Lung (tissue), 12 donors: ENCODE measurements around the gene RAD51D. TPM values are rescaled to one million over a fixed set of nuclear protein-coding genes. Genes with fewer than 3 reads are reported as not detected.
A peak's percentile ranks its signal among the peaks of the same experiment; 100 is the strongest.
"Not testable (repeated sequence)": the region's sequence is repeated elsewhere in the genome, so short reads cannot be mapped to it uniquely, and the experiment has no call there.

Experiments used
- ATAC-seq: fragments of 200-7000 bp; cut with Tn5 transposase; one replicate; pipeline ENCODE4 v1.9.1; 2020; ENCODE audit warnings: moderate number of reproducible peaks; ENCODE audit not compliant: insufficient read depth, low FRiP score
- DNase-seq, 3 donors: peaks; one replicate each; pipeline ENCODE4 v3.0.0-alpha.2; 2013 to 2017
- H3K27ac ChIP-seq, 2 donors: one replicate each; pipeline ENCODE4 v1.5.1; 2013; ENCODE audit warnings: mild to moderate bottlenecking in 2 of 2, moderate library complexity in 2 of 2, control low read depth in 1 of 2, inconsistent platforms in 1 of 2, low read depth in 1 of 2, low read length in 1 of 2
- H3K27me3 ChIP-seq, 3 donors: one replicate each; pipeline ENCODE4 v1.5.1; 2013; ENCODE audit warnings: low read length in 2 of 3; ENCODE audit not compliant: control insufficient read depth in 3 of 3, insufficient read depth in 3 of 3
- H3K36me3 ChIP-seq, 4 donors: one replicate each; pipeline ENCODE4 v1.5.1; 2013; ENCODE audit warnings: low read length in 4 of 4, mild to moderate bottlenecking in 1 of 4, moderate library complexity in 1 of 4; ENCODE audit not compliant: control insufficient read depth in 4 of 4, insufficient read depth in 4 of 4
- H3K4me1 ChIP-seq, 5 donors: one replicate each; pipeline ENCODE4 v1.5.1; 2013; ENCODE audit warnings: low read length in 5 of 5, mild to moderate bottlenecking in 2 of 5, moderate library complexity in 1 of 5; ENCODE audit not compliant: control insufficient read depth in 5 of 5, insufficient read depth in 5 of 5
- H3K4me3 ChIP-seq: one replicate; pipeline ENCODE4 v1.5.1; 2013; ENCODE audit warnings: mild to moderate bottlenecking, control low read depth, moderate library complexity
- H3K9ac ChIP-seq, 2 donors: one replicate each; pipeline ENCODE4 v1.5.1; 2013; ENCODE audit warnings: low read length in 2 of 2, control low read depth in 1 of 2; ENCODE audit not compliant: insufficient read depth in 1 of 2
- H3K9me3 ChIP-seq, 4 donors: one replicate each; pipeline ENCODE4 v1.5.1; 2013; ENCODE audit warnings: low read length in 3 of 4, mild to moderate bottlenecking in 1 of 4, moderate library complexity in 1 of 4; ENCODE audit not compliant: control insufficient read depth in 4 of 4, insufficient read depth in 3 of 4
- CTCF ChIP-seq: IDR thresholded peaks from 2 replicates; pipeline ENCODE4 v1.5.1; 2012; ENCODE audit warnings: mild to moderate bottlenecking; ENCODE audit errors: control extremely low read depth, extremely low read depth
- WGBS, 2 donors: extraction: QIAGEN DNeasy Blood & Tissue Kit; methylation state at CpG; one replicate each; pipeline ENCODE4 v1.1.7; 2013; 5-methylcytosine and 5-hydroxymethylcytosine counted together
- polyA plus RNA-seq, 2 donors: library from polyadenylated mRNA; stranded (reverse); fragments of 200-250 nt; gene quantifications; one replicate each; pipeline ENCODE4 v1.2.1, GENCODE V29; 2013
- total RNA-seq, 2 donors: library from RNA; depleted of rRNA in 1 of 2; stranded (reverse); fragments of >200 nt in 1 of 2; gene quantifications; one replicate each; pipeline ENCODE4 v1.2.1, GENCODE V29; 2014 to 2021
- donor health status: control.
- donor health status: control.
- donor health status: Bipolar disorder and iron deficiency.
- donor health status: healthy.
- donor health status: DM: yes; HTN: yes; CAD: no.

The RAD51D gene
- total and polyA plus RNA-seq, 4 donors = 5.0 to 17.4 (median 8.9) TPM

- TF ChIP-seq CTCF = no peak
- DNase-seq (no peak), ATAC-seq (no peak)
- Histone ChIP-seq H3K27me3 (peaks cover 0 to 11% (median 0%) of the 10 kb centered on the region in 3 donors), H3K4me3 (no peak overlapping the region), H3K9me3 (no peaks in the 10 kb centered on the region), H3K9ac (no peak overlapping the region), H3K4me1 (peaks cover 0 to 17% (median 0%) of the 10 kb centered on the region in 5 donors), H3K36me3 (peaks cover 0 to 3% (median 0%) of the 10 kb centered on the region in 4 donors), H3K27ac (no peak overlapping the region)
- WGBS, 2 donors = 95% methylated on average over 7 of the region's 7 CpGs
Observed at GRCh38 chr17:35155246-35155645, 35.6 kb upstream of the RAD51D start.

GRCh38 chr17:35154196-35155165 lies 34.8 kb upstream of the RAD51D start:
- H3K9me3 ChIP-seq = no peaks in the 10 kb centered on the region
- H3K27me3 ChIP-seq = peaks cover 0 to 11% (median 0%) of the 10 kb centered on the region in 3 donors
- H3K4me3 ChIP-seq = no peak overlapping the region
- peak in 1 of 3 donors; percentile 23 for DNase-seq
- no peak overlapping the region for H3K27ac ChIP-seq
- H3K36me3 ChIP-seq = peaks cover 0 to 3% (median 0%) of the 10 kb centered on the region in 4 donors
- no peak for ATAC-seq
- no peak for TF ChIP-seq CTCF
- 92 to 94% methylated on average over 13 of the region's 13 CpGs for WGBS, 2 donors
- peaks cover 0 to 17% (median 0%) of the 10 kb centered on the region in 5 donors for H3K4me1 ChIP-seq
- no peak overlapping the region for H3K9ac ChIP-seq

- peaks cover 0 to 3% (median 0%) of the 10 kb centered on the region in 4 donors for H3K36me3 ChIP-seq
- no peak overlapping the region for H3K4me3 ChIP-seq
- DNase-seq (peak in 2 of 3 donors; percentile 68 to 84), ATAC-seq (no peak)
- H3K9ac ChIP-seq = no peak overlapping the region
- H3K9me3 ChIP-seq = no peaks in the 10 kb centered on the region
- H3K4me1 ChIP-seq = peaks cover 0 to 17% (median 3%) of the 10 kb centered on the region in 5 donors
- H3K27ac ChIP-seq = no peak overlapping the region
- no peak for TF ChIP-seq CTCF
- 58 to 74% methylated on average over 13 of the region's 13 CpGs for WGBS, 2 donors
- H3K27me3 ChIP-seq = peaks cover 0 to 6% (median 0%) of the 10 kb centered on the region in 3 donors
Observed at GRCh38 chr17:35152421-35153140, 32.9 kb upstream of the RAD51D start.

- not testable (repeated sequence) for H3K9ac ChIP-seq, H3K36me3 ChIP-seq, DNase-seq, H3K27ac ChIP-seq, H3K4me3 ChIP-seq, H3K27me3 ChIP-seq, H3K9me3 ChIP-seq, ATAC-seq
- H3K4me1 ChIP-seq = peaks cover 0 to 17% (median 3%) of the 10 kb centered on the region in 5 donors
- WGBS, 2 donors = 91 to 93% methylated on average over 29 of the region's 29 CpGs
Observed at GRCh38 chr17:35151080-35151479, 31.4 kb upstream of the RAD51D start.
